Measurements from ENCODE around the gene CDIPT.

Gene CDIPT

DNA sequence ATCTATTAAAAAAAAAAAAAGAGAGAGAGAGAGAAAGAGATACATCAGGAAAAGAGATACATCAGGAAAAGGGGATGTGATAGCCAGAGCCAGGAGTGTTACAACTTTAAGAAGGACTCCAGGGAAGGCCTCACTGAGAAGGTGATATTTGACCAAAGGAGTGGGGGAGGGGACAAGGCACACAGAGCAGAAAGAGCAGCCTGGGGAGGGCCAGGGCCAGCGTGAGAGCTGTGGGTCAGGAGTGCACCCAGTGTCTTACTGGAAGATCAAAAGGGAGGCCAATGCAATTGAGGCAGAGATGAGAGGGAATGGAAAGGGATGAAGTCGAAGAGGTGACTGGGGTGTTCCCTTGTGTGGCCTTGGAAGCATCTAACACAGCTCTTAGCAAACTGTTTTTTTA lies 44.9 kb upstream of the CDIPT start:
- FAIRE-seq: no peak
- TF ChIP-seq, protein P1, sequence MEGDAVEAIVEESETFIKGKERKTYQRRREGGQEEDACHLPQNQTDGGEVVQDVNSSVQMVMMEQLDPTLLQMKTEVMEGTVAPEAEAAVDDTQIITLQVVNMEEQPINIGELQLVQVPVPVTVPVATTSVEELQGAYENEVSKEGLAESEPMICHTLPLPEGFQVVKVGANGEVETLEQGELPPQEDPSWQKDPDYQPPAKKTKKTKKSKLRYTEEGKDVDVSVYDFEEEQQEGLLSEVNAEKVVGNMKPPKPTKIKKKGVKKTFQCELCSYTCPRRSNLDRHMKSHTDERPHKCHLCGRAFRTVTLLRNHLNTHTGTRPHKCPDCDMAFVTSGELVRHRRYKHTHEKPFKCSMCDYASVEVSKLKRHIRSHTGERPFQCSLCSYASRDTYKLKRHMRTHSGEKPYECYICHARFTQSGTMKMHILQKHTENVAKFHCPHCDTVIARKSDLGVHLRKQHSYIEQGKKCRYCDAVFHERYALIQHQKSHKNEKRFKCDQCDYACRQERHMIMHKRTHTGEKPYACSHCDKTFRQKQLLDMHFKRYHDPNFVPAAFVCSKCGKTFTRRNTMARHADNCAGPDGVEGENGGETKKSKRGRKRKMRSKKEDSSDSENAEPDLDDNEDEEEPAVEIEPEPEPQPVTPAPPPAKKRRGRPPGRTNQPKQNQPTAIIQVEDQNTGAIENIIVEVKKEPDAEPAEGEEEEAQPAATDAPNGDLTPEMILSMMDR (IDR thresholded peaks at IDR 0.05; ENCODE audit: insufficient read depth, missing control alignments): no peak
- no peak for DNase-seq (ENCODE audit: insufficient read length, low spot score)

DNA sequence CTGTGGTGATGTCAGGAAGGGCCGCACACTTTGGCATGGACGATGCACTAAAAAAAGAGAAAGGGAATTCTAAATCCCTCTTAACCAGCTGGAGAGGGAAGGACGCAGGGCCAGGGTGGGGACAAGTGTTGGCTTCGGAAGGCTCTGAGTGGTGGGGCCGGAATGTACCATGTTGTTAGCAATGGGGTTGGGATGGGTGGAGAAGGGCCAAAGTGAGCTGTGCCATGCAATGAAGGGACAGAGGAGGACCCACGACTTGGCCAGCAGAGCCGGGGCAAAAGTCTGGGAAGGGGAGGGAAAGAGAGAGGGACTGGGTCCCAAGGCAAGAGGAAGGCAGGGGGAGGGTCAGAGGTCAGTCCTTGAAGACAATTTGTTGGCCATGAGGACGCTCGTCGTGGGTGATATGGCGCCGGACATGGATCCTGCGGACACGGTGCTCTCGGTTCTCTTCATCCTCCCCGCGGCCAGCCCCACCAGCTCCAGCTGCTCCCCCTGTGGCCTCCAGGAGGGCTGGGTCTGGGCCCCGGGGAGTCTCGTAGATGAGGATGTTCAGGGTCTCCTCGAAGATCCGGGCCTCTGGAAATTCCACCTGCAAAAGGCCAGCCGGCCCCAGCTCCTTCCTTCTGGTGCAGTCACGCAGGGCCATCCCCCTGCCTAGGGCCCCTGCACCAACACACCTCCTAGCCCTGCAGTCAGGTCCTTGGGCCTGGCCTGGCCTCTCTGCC lies 43.7 kb upstream of the CDIPT start:
- DNase-seq (ENCODE audit: insufficient read length, low spot score) (no peak), FAIRE-seq (no peak)
- TF ChIP-seq, protein P1 (IDR thresholded peaks at IDR 0.05; ENCODE audit: insufficient read depth, missing control alignments): no peak

DNA sequence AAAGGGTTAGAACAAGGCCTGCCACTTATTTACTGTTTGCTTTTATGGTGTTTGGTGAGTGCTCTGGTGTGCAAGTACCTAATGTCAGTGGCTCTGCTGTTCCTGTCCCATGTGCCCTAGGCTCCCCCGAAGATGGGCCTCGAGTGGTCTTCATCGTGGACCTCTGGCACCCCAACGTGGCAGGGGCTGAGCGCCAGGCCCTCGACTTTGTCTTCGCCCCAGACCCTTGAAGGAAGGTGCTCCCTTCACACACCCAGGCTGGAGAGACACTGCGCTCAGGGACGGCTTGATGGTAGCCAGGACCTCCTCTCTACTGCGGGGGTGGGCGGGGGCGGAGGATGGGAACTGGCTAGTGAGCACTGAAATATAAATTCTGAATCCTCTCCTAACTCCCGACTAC lies 42.6 kb upstream of the CDIPT start:
- TF ChIP-seq, protein P1 (IDR thresholded peaks at IDR 0.05; ENCODE audit: insufficient read depth, missing control alignments): no peak
- FAIRE-seq: no peak

DNA sequence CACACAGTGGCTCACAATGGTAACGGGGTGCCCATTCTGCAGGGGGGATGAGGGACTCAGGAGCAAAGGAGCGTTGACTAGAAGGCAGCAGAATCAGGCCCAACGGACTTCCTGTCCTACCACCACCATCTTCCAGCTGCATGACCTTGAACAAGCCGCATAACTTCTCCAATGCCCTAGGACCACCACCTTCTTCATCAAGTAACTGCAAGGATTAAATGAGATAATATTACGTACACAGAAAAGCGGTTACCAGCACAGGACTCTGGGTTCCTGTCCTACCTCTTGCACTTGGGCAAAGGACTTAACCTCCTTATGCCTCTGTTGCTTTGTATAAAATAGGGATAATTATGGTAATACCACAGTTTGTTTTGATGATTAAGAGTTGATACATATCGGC lies 41.9 kb upstream of the CDIPT start:
- no peak for FAIRE-seq
- DNase-seq (ENCODE audit: insufficient read length, low spot score): no peak
- TF ChIP-seq, protein P1 (IDR thresholded peaks at IDR 0.05; ENCODE audit: insufficient read depth, missing control alignments): no peak

More for the DNA sequence above, 42.6 kb upstream of the CDIPT start:
- no peak for DNase-seq (ENCODE audit: insufficient read length, low spot score)

DNA sequence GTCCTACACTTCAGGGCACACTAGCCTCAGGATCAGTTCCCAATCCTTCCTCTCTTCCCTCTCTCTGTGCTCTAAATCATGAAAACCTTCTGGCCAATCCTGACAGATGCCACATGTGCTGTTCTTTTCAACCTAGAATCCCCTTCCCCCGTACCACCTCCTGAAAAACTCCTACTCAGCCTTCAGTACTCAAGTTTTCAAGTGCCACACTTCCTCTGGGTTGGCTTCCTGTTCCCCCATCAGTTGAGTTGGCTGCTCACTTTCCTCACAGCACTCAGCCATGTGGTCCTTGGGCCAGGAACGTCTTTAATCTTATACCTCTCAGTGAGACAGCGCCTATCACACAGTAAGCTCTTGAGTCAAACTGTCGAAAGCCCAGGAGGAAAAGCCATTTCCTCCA lies 40.6 kb upstream of the CDIPT start:
- TF ChIP-seq, protein P1 (IDR thresholded peaks at IDR 0.05; ENCODE audit: insufficient read depth, missing control alignments): no peak
- FAIRE-seq (no peak), DNase-seq (ENCODE audit: insufficient read length, low spot score) (no peak)

DNA sequence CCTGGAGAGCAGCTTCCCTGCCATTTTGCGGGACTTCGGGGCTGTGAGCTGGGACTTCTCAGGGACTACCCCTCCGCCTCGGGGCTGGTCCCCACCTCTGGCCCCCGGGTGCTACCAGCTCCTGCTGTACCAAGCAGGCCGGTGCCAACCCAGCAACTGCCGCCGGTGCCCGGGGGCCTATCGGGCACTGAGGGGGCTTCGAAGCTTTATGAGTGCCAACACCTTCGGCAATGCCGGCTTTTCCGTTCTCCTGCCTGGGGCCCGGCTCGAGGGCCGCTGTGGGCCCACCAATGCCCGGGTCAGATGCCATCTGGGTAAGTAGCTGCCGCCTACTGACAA lies 38.5 kb upstream of the CDIPT start:
- DNase-seq (ENCODE audit: insufficient read length, low spot score) (no peak), FAIRE-seq (no peak)
- TF ChIP-seq, protein P1 (IDR thresholded peaks at IDR 0.05; ENCODE audit: insufficient read depth, missing control alignments): no peak

DNA sequence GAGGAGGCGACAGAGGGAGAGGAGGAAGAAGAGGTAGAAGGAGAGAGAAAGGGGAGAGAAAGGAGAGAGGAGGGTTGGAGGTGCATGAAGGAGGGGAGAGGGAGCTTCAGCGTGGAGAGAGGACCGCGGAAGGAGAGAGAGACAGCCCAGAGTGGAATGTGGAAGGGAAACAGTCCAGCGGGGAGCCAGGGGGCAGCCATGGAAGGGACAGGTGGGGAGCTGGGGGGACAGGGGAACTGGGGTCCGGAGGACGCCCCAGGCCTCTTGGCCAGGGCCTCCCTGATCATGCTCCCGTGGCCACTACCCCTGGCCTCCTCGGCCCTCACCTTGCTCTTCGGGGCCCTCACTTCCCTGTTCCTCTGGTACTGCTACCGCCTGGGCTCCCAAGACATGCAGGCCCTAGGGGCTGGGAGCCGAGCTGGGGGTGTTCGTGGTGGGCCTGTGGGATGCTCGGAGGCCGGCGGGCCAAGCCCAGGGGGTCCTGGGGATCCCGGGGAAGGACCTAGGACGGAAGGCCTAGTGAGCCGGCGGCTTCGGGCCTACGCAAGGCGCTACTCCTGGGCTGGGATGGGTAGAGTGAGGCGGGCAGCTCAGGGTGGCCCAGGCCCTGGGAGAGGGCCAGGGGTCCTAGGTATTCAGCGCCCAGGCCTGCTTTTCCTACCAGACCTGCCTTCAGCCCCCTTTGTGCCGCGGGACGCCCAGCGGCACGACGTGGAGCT lies 38.0 kb upstream of the CDIPT start:
- FAIRE-seq: no peak
- TF ChIP-seq, protein P1 (IDR thresholded peaks at IDR 0.05; ENCODE audit: insufficient read depth, missing control alignments): no peak
- no peak for DNase-seq (ENCODE audit: insufficient read length, low spot score)

Data from D721Med (cell line).